Stimulated activated CD4-positive, alpha-beta T cell treated with anti-CD3 and anti-CD28 coated beads, Interleukin-15, amount 100 ng/mL, for 48 hours (primary cell): ENCODE data around the gene PUM1.
"Not testable (repeated sequence)": the region's sequence is repeated elsewhere in the genome, so short reads cannot be mapped to it uniquely, and the experiment has no call there.

ENCODE experiments used
- DNase-seq, 2 donors: peaks; one replicate each; pipeline ENCODE4 v3.0.0-alpha.2; 2020; ENCODE audit warnings: low read depth in 2 of 2

Gene PUM1

DNA sequence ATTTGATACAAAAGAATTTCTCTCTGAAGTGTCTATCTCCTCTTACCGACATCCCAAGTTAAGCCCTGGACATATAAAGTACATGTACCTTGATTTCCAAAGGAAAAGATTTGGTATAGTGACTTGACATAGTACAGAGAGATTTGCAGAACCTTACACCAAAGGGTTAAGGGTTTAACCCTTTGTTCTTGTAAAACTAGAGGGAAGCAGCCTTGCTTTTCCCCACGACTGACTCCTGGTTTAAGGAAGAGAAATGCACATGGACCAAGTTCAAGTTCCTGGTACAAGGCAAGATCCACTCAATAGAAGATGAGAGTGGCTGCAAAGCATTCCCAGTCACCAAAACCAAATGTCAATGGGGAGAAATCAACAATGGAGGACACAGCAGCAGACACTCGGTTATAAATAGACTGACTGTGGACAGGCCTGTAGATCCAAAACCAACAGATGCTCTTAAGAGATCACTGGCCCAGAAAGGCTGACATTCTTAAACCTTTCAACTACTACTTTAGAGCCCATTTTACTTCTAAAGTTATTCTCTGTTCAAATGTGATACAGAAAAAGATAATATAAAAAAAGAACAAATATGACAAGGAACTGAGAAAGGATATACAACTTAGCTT lies 69.4 kb downstream of the PUM1 start:
- DNase-seq = no peak

- DNase-seq = no peak
Observed at GRCh38 chr1:30991862-30992606, 73.5 kb downstream of the PUM1 start.

- no peak for DNase-seq
Observed at GRCh38 chr1:30990591-30990990, 74.9 kb downstream of the PUM1 start.

DNA sequence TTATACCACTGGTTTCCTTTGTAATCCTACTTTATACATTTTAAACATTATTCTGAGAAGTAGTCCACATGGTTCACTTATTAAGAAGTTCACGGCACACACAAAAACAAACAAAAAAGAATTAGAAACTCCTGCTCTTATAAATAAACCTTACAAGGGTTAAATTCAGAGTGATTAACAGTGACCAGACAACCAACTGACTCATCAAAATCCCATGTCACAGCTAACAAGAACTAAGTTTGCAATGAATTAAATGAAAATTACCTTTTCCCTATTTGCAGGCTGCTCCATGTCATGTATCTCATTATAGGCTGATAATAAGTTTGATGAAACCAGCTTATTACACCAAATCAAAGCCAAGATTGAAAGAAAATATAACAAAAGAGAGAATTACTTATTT lies 77.5 kb downstream of the PUM1 start:
- DNase-seq = no peak

DNA sequence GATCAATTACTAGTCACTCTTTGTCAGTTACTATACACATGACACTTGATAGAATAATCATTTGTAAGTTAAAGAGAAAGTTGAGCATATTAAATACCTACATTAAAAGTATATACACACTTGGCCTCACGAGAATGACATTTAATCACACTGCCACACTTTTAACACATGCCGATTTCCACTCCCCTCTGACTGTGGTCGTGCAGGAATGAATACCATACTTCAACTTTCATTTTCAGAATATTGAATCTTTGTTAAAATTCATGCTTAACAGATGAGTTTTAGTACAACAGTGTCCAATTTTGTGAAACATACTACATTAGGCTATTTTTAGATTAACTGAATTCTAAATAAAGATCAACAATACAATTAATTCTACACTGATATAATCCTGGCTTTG lies 78.8 kb downstream of the PUM1 start:
- no peak for DNase-seq

DNA sequence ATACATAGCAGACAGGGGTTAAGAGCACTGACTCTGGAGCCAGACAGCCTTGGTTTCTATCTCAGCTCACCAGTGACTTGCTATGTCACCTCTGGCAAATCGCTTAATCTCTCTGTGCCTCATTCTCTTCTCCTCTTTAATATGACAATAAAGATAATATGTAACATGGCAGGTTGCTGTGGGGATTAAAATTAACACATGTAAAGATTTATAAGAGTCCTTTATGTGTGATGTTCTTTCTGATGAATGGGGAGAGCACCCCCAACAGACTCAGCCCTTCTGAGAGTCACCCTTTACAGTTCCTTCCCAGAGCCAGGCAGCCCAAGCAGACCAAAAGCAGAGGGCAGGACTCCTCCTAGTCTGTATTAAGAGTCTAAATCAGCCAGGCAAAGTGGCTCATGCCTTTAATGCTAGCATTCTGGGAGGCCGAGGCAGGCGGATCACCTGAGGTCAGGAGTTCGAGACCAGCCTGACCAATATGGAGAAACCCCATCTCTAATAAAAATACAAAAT lies 80.5 kb downstream of the PUM1 start:
- DNase-seq = no peak

- no peak for DNase-seq
Observed at GRCh38 chr1:30984165-30984889, 81.2 kb downstream of the PUM1 start.

- DNase-seq = no peak
Observed at GRCh38 chr1:30982937-30983336, 82.6 kb downstream of the PUM1 start.

- DNase-seq = no peak
Observed at GRCh38 chr1:30982431-30982830, 83.1 kb downstream of the PUM1 start.

- DNase-seq = no peak
Observed at GRCh38 chr1:30981172-30981571, 84.3 kb downstream of the PUM1 start.

GRCh38 chr1:30977511-30977910 lies 88.0 kb downstream of the PUM1 start:
- no peak for DNase-seq

GRCh38 chr1:30977105-30977504 lies 88.4 kb downstream of the PUM1 start:
- DNase-seq = no peak

DNA sequence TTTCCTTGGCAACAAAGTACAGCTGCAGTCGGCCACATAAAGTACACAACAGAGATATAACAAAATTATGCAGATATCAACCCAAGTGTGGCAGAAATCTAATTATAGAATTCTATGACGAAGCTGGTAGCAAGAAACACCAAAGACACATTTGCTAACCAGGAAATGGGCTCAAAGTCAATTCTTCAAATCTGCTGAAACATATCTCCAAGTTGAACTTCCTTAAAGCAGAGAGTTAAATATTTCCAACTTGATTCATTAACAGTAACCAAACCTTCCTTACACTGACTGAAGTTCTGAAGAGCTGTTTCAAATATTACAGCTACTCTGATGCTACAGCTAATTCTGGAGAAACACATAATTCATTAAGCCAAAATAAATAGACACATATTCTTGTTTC lies 89.4 kb downstream of the PUM1 start:
- no peak for DNase-seq

- DNase-seq = no peak
Observed at GRCh38 chr1:30975217-30975616, 90.3 kb downstream of the PUM1 start.

GRCh38 chr1:30974536-30974935 lies 91.0 kb downstream of the PUM1 start:
- DNase-seq = no peak

GRCh38 chr1:30972349-30972748 lies 93.2 kb downstream of the PUM1 start:
- DNase-seq = not testable (repeated sequence)

GRCh38 chr1:30971496-30971895 lies 94.0 kb downstream of the PUM1 start:
- DNase-seq = no peak

GRCh38 chr1:30969903-30970302 lies 95.6 kb downstream of the PUM1 start:
- no peak for DNase-seq

DNA sequence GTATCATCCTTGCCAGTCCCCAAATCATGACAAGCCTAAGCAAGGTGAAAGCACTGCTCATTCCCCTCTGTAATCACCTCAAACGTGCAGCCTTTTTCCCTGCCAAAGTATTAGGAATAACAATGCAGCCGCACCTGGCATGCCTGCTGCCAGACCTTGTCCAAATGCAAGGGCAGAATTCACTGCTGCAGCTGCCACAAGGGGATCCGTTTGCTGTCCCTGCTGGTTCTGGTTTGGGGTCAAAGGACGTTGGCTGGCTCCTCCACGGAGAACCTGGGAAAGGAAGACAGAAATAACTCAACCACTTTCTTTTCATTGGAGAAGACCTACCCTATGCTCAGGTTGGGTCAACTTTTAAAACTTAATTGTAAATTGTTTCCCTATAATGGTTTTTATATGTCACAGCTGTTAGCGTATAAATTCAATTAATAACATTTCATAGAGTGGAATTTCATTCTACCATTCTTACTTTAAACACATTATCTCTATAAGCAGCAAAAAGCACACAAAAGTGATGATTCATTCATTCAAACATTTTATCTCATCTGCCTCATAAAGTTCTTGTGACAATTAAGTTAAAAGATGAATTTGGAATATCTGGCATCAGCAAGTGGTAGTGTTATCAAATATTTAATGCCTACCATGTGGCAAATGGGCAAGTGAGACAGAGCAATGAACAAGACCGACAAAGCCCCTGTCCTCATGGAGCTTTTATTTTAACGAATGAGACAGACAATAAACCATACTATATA lies 97.1 kb downstream of the PUM1 start:
- no peak for DNase-seq

DNA sequence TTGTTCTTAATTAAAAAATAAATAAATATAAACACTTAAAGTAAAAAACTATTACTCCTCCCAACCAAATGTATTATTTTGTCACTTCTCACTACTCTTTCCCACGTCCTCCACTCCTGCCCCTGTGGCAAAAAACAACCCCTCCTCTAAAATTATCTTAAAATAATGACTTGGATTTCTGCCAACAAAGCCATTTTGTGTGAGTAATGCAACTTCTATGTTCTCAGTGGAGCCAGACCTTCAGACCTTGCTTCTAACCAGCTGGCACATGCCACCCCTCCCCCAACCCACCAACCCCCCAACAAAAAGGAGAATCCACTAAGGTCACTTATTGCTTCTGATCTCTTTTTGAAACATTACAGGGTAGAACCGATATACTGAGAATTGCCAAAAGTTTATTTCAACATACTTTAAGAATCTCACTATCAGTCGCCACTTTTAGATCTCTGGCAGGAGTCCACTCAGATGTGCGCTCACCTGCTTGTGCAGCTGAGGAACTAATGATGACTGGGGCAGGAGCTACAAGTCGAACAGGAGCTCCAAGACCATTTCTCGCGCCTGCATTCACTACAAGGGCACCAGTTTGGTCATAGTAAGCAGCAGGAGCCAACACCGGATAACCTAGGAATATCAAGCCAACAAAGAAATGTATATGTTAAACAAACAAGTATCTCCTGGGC lies 98.7 kb downstream of the PUM1 start:
- no peak for DNase-seq

GRCh38 chr1:30965924-30966599 lies 99.5 kb downstream of the PUM1 start:
- no peak for DNase-seq
